ENCODE results near the gene ACOX2.

- TF ChIP-seq CEBPB (IDR thresholded peaks at IDR 0.05; ENCODE audit: low read depth, low read length) (no peak), CTCF (IDR thresholded peaks at IDR 0.05; ENCODE audit: control extremely low read depth in 1 of 3, insufficient read depth in 1 of 3, low read depth in 1 of 3, low read length in 3 of 3) (no peak), TEAD4 (IDR thresholded peaks at IDR 0.05; ENCODE audit: low read depth, low read length) (no peak), CHD2 (IDR thresholded peaks at IDR 0.05; ENCODE audit: low read length) (no peak), RFX5 (IDR thresholded peaks at IDR 0.05; ENCODE audit: borderline replicate concordance, low read depth, low read length) (no peak), ZNF274 (IDR thresholded peaks at IDR 0.05; ENCODE audit: borderline replicate concordance, extremely low read depth, low read length) (no peak), EZH2 (IDR thresholded peaks at IDR 0.05; ENCODE audit: low read depth, low read length, severe bottlenecking) (no peak), POLR2A (IDR thresholded peaks at IDR 0.05; ENCODE audit: control extremely low read depth in 1 of 2, low read depth in 2 of 2, low read length in 2 of 2) (no peak), EGR1 (IDR thresholded peaks at IDR 0.05; ENCODE audit: borderline replicate concordance, low read depth, low read length) (no peak), SP1 (IDR thresholded peaks at IDR 0.05; ENCODE audit: low read depth, low read length) (no peak), SIN3A (conservative IDR thresholded peaks at IDR 0.05 in 1 of 2, IDR thresholded peaks at IDR 0.05 in 1 of 2; ENCODE audit: low read depth in 1 of 2, low read length in 2 of 2) (no peak)
Measured at GRCh38 chr3:58584690-58585004, 47.7 kb upstream of the ACOX2 start.

Data from H1 (cell line).